IPS DF 4.7 (cell line): ENCODE results near the gene MAGI1.

Experiments used
- DNase-seq: peaks from one replicate; pipeline ENCODE4 v3.0.0-alpha.2; 2013; ENCODE audit warnings: low spot score; ENCODE audit errors: extremely low read depth

MAGI1 gene

GRCh38 chr3:65335587-65335986 lies 703.1 kb downstream of the MAGI1 start:
- DNase-seq, result no peak

- DNase-seq, result no peak
These were observed 704.6 kb downstream of the MAGI1 start for GRCh38 chr3:65334045-65334665.

- DNase-seq, result no peak
These were observed 707.0 kb downstream of the MAGI1 start for GRCh38 chr3:65331730-65332129.

- DNase-seq, result no peak
These were observed 708.6 kb downstream of the MAGI1 start for GRCh38 chr3:65330072-65330471.

GRCh38 chr3:65328148-65328547 lies 710.6 kb downstream of the MAGI1 start:
- DNase-seq, result no peak

GRCh38 chr3:65326574-65326973 lies 712.1 kb downstream of the MAGI1 start:
- DNase-seq, result no peak

GRCh38 chr3:65322910-65323309 lies 715.8 kb downstream of the MAGI1 start:
- DNase-seq, result no peak

- DNase-seq, result no peak
These were observed 720.5 kb downstream of the MAGI1 start for GRCh38 chr3:65318231-65318630.

- no peak for DNase-seq
These were observed 723.8 kb downstream of the MAGI1 start for GRCh38 chr3:65314916-65315315.

GRCh38 chr3:65314269-65314668 lies 724.4 kb downstream of the MAGI1 start:
- DNase-seq, result no peak

- DNase-seq, result no peak
These were observed 725.1 kb downstream of the MAGI1 start for GRCh38 chr3:65313666-65314065.

GRCh38 chr3:65305836-65306235 lies 732.9 kb downstream of the MAGI1 start:
- DNase-seq, result no peak
